ENCODE data around the gene OGFR. TPM values are rescaled to one million over a fixed set of nuclear protein-coding genes. Genes with fewer than 3 reads are reported as not detected.

The OGFR gene
- polyA plus RNA-seq, 1 donor (not counting 4 experiments of a cell fraction or from before 2014, with no cell fraction given), result 39.8 TPM

GRCh38 chr20:62799459-62799858, 5.2 kb upstream of the OGFR start:
- Histone ChIP-seq H2AFZ (ENCODE audit: control insufficient read depth, low read length) (no peak overlapping the region), H3K27ac (ENCODE audit: control insufficient read depth, insufficient read depth, low read length) (no peak overlapping the region), H3K4me3 (ENCODE audit: control insufficient read depth in 2 of 3, extremely low read depth in 1 of 3, insufficient read depth in 2 of 3, low read depth in 1 of 3, low read length in 3 of 3) (no peak overlapping the region), H3K9me3 (ENCODE audit: control insufficient read depth, low read depth, low read length) (no peaks in the 10 kb centered on the region), H3K79me2 (ENCODE audit: control insufficient read depth, insufficient read depth, low read length) (peaks cover 13% of the 10 kb centered on the region), H3K9ac (ENCODE audit: control insufficient read depth, extremely low read depth, insufficient read depth, low read length) (no peak overlapping the region), H3K4me2 (ENCODE audit: control insufficient read depth, extremely low read depth, insufficient read depth, low read depth, low read length) (no peak overlapping the region), H3K4me1 (ENCODE audit: control insufficient read depth, extremely low read depth, insufficient read depth, low read length) (peaks cover 10% of the 10 kb centered on the region), H4K20me1 (ENCODE audit: control insufficient read depth, extremely low read depth, insufficient read depth, low read length) (no peaks in the 10 kb centered on the region), H3K27me3 (ENCODE audit: control insufficient read depth, extremely low read depth, insufficient read depth, low read length) (no peaks in the 10 kb centered on the region), H3K9me1 (ENCODE audit: control insufficient read depth, extremely low read depth, insufficient read depth, low read length) (peaks cover 3% of the 10 kb centered on the region), H3K36me3 (ENCODE audit: control insufficient read depth in 2 of 2, extremely low read depth in 1 of 2, insufficient read depth in 2 of 2, low read length in 2 of 2) (peaks cover 27% of the 10 kb centered on the region in 2 experiments)
- no peak for TF ChIP-seq EZH2 (IDR thresholded peaks at IDR 0.05; ENCODE audit: low read length)
- TF ChIP-seq, protein P1, sequence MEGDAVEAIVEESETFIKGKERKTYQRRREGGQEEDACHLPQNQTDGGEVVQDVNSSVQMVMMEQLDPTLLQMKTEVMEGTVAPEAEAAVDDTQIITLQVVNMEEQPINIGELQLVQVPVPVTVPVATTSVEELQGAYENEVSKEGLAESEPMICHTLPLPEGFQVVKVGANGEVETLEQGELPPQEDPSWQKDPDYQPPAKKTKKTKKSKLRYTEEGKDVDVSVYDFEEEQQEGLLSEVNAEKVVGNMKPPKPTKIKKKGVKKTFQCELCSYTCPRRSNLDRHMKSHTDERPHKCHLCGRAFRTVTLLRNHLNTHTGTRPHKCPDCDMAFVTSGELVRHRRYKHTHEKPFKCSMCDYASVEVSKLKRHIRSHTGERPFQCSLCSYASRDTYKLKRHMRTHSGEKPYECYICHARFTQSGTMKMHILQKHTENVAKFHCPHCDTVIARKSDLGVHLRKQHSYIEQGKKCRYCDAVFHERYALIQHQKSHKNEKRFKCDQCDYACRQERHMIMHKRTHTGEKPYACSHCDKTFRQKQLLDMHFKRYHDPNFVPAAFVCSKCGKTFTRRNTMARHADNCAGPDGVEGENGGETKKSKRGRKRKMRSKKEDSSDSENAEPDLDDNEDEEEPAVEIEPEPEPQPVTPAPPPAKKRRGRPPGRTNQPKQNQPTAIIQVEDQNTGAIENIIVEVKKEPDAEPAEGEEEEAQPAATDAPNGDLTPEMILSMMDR (optimal IDR thresholded peaks at IDR 0.05 in 1 of 3, IDR thresholded peaks at IDR 0.05 in 1 of 3, conservative IDR thresholded peaks at IDR 0.05 in 1 of 3; ENCODE audit: extremely low read depth in 1 of 3, insufficient read depth in 2 of 3, low read length in 3 of 3), result no peak
- dilution Hi-C loops (cut with MboI; ENCODE audit: extremely low pct_ligation_motif_present, low sequenced_read_pairs), result no loop called here
- FAIRE-seq (no peak), DNase-seq (ENCODE audit: low read depth, low spot score) (no peak)

DNA sequence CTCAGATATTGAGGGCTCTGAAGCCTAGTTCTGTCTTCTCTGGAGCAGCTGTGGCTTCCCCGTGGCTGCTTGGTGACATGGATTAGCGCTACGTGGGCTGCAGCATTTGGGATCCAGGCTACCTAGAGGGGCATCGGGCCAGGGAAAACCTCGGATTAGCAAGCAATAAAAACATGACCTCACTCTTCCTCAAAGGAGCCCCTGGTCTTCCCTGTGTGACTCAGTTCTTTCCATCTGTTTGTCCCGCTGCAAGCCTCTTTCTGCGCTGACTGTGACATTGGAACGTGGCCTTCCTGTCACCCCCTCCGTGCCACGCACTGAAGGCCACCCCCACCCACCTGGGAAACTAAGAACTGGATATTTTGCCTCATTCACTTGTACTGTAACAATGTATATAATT, 4.8 kb upstream of the OGFR start:
- Histone ChIP-seq H3K4me2 (ENCODE audit: control insufficient read depth, extremely low read depth, insufficient read depth, low read depth, low read length) (no peak overlapping the region), H3K27ac (ENCODE audit: control insufficient read depth, insufficient read depth, low read length) (no peak overlapping the region), H3K27me3 (ENCODE audit: control insufficient read depth, extremely low read depth, insufficient read depth, low read length) (no peaks in the 10 kb centered on the region), H3K4me3 (ENCODE audit: control insufficient read depth in 2 of 3, extremely low read depth in 1 of 3, insufficient read depth in 2 of 3, low read depth in 1 of 3, low read length in 3 of 3) (no peak overlapping the region), H4K20me1 (ENCODE audit: control insufficient read depth, extremely low read depth, insufficient read depth, low read length) (no peaks in the 10 kb centered on the region), H3K36me3 (ENCODE audit: control insufficient read depth in 2 of 2, extremely low read depth in 1 of 2, insufficient read depth in 2 of 2, low read length in 2 of 2) (peaks cover 27% of the 10 kb centered on the region in 2 experiments), H3K79me2 (ENCODE audit: control insufficient read depth, insufficient read depth, low read length) (peaks cover 13% of the 10 kb centered on the region), H3K9ac (ENCODE audit: control insufficient read depth, extremely low read depth, insufficient read depth, low read length) (no peak overlapping the region), H3K4me1 (ENCODE audit: control insufficient read depth, extremely low read depth, insufficient read depth, low read length) (peaks cover 10% of the 10 kb centered on the region), H3K9me3 (ENCODE audit: control insufficient read depth, low read depth, low read length) (no peaks in the 10 kb centered on the region), H3K9me1 (ENCODE audit: control insufficient read depth, extremely low read depth, insufficient read depth, low read length) (peaks cover 3% of the 10 kb centered on the region), H2AFZ (ENCODE audit: control insufficient read depth, low read length) (no peak overlapping the region)
- dilution Hi-C loops (cut with MboI; ENCODE audit: extremely low pct_ligation_motif_present, low sequenced_read_pairs), result no loop called here
- no peak for TF ChIP-seq EZH2 (IDR thresholded peaks at IDR 0.05; ENCODE audit: low read length)
- TF ChIP-seq, protein P1 (optimal IDR thresholded peaks at IDR 0.05 in 1 of 3, IDR thresholded peaks at IDR 0.05 in 1 of 3, conservative IDR thresholded peaks at IDR 0.05 in 1 of 3; ENCODE audit: extremely low read depth in 1 of 3, insufficient read depth in 2 of 3, low read length in 3 of 3), result no peak
- no peak for FAIRE-seq
- no peak for DNase-seq (ENCODE audit: low read depth, low spot score)

Measured in keratinocyte (primary cell).